HFFc6 (cell line): Measurements from ENCODE around the gene PHTF2. TPM values are rescaled to one million over a fixed set of nuclear protein-coding genes. Genes with fewer than 3 reads are reported as not detected.

ENCODE experiments used
- DNase-seq: peaks from one replicate; pipeline ENCODE4 v3.0.0-alpha.2; 2018
- H3K27ac Mint-ChIP-seq: 2 replicates; pipeline ENCODE4 v1.8.0; 2020; ENCODE audit warnings: mild to moderate bottlenecking, mixed read lengths
- H3K27me3 Mint-ChIP-seq: 2 replicates; pipeline ENCODE4 v1.8.0; 2021; ENCODE audit warnings: mild to moderate bottlenecking, moderate library complexity, mixed read lengths; ENCODE audit not compliant: insufficient read depth
- H3K36me3 Mint-ChIP-seq: 2 replicates; pipeline ENCODE4 v1.8.0; 2021; ENCODE audit warnings: low read depth, mixed read lengths
- H3K4me1 Mint-ChIP-seq: 2 replicates; pipeline ENCODE4 v1.8.0; 2020; ENCODE audit warnings: low read depth, mixed read lengths
- H3K4me3 Mint-ChIP-seq: 2 replicates; pipeline ENCODE4 v1.8.0; 2020; ENCODE audit warnings: mild to moderate bottlenecking, moderate library complexity, mixed read lengths
- H3K9me3 Mint-ChIP-seq: 2 replicates; pipeline ENCODE4 v1.8.0; 2020; ENCODE audit warnings: mild to moderate bottlenecking, mixed read lengths
- total RNA-seq, 6 experiments: library from RNA; stranded (reverse); fragmentation: NEBNext Ultra II Directional; extraction: Animal tissue kit (Norgen Biotek cat#: 25700); gene quantifications; 2 replicates in 1 of 6; 3 replicates in 5 of 6; pipeline ENCODE4 v1.2.3, GENCODE V29; 2021
- TF ChIP-seq, protein P1 (sequence below): fragments of 200-600 bp; sonication (generic); IDR thresholded peaks from 2 replicates; pipeline ENCODE4 v1.5.0; 2021; ENCODE audit warnings: antibody characterized with exemption, mild to moderate bottlenecking

PHTF2 gene
- total RNA-seq, 6 experiments from 2014 or later: 59.8 to 83.2 (median 71.9) TPM

DNA sequence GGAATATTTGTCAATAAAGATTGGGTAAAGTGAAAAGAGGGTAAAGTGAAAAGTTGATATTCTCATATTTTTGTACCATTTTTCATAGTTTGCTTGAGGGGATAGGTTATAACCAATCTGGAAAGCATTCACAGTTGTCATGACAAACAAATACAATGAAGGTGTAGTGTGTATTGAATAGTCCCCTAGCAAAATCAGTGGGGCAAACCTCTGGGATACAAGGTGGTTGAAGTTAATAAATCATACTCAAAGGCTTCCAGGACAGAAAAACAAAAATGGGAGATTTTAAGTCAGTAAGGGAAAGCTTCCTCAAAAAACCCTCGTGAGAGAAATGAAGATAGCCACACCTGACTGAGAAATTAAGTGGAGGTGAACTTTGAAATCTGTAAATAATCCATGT lies 39.4 kb downstream of the PHTF2 start:
- Mint-ChIP-seq H3K4me3 (no peak overlapping the region), H3K27ac (peak overlapping the region; percentile 38; the same call in 1 of the 2 replicates), H3K36me3 (peaks cover 8% of the 10 kb centered on the region; the same call in 1 of the 2 replicates), H3K4me1 (peaks cover 45% of the 10 kb centered on the region), H3K27me3 (no peaks in the 10 kb centered on the region), H3K9me3 (no peaks in the 10 kb centered on the region; the same call in 1 of the 2 replicates)
- TF ChIP-seq, protein P1, sequence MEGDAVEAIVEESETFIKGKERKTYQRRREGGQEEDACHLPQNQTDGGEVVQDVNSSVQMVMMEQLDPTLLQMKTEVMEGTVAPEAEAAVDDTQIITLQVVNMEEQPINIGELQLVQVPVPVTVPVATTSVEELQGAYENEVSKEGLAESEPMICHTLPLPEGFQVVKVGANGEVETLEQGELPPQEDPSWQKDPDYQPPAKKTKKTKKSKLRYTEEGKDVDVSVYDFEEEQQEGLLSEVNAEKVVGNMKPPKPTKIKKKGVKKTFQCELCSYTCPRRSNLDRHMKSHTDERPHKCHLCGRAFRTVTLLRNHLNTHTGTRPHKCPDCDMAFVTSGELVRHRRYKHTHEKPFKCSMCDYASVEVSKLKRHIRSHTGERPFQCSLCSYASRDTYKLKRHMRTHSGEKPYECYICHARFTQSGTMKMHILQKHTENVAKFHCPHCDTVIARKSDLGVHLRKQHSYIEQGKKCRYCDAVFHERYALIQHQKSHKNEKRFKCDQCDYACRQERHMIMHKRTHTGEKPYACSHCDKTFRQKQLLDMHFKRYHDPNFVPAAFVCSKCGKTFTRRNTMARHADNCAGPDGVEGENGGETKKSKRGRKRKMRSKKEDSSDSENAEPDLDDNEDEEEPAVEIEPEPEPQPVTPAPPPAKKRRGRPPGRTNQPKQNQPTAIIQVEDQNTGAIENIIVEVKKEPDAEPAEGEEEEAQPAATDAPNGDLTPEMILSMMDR: no peak
- no peak for DNase-seq

DNA sequence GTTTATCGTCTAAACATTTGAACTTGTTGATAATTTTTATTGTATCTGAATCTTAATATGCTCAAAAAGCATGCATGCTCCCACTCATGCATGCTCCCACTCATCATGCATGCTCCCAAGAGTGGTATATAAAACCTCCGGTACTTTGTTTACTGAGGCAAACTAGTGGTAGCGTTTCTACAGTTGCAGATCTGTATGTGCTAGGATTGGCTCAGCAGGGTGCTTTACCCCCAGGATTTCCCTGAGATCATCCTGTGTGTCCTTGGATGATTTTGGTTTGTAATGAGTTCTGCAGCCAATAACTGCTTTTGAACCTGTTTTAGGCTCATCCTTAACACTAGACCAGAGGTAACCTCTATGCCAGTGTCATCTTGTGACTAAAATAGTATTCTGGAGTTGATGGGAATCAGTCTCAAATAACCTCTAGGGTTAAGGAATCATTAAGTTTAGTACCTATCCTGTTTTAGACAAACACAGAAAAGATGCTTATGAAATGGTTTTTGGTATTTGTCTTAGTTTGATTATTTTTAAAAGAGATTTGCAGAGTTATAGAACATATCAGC lies 40.4 kb downstream of the PHTF2 start:
- Mint-ChIP-seq H3K4me1 (peaks cover 39% of the 10 kb centered on the region), H3K27ac (no peak overlapping the region), H3K9me3 (no peaks in the 10 kb centered on the region; the same call in 1 of the 2 replicates), H3K36me3 (peaks cover 8% of the 10 kb centered on the region; the same call in 1 of the 2 replicates), H3K27me3 (no peaks in the 10 kb centered on the region), H3K4me3 (no peak overlapping the region)
- TF ChIP-seq, protein P1: no peak
- DNase-seq: no peak

DNA sequence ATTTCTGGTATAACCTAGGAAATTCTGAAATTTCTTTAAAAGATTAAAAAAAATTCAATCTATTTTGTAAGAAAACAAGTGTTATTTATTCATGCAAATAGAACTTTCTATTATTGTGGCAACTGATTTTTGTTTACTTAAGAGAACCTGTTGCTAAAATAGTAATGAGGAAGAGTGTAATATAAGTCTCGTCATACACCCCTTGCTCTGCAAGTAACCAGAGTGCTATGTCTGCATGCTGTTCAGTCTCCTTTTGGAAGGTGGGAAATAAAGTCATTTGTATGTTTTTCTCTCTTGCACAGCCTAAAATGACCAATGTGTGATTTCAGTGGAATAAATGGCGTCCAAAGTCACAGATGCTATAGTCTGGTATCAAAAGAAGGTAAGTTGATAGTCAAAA lies 41.3 kb downstream of the PHTF2 start:
- peaks cover 8% of the 10 kb centered on the region; the same call in 1 of the 2 replicates for H3K36me3 Mint-ChIP-seq
- no peak overlapping the region for H3K4me3 Mint-ChIP-seq
- H3K27me3 Mint-ChIP-seq: no peaks in the 10 kb centered on the region
- H3K27ac Mint-ChIP-seq: no peak overlapping the region
- TF ChIP-seq, protein P1: no peak
- no peak for DNase-seq
- H3K4me1 Mint-ChIP-seq: peaks cover 30% of the 10 kb centered on the region
- no peaks in the 10 kb centered on the region; the same call in 1 of the 2 replicates for H3K9me3 Mint-ChIP-seq

DNA sequence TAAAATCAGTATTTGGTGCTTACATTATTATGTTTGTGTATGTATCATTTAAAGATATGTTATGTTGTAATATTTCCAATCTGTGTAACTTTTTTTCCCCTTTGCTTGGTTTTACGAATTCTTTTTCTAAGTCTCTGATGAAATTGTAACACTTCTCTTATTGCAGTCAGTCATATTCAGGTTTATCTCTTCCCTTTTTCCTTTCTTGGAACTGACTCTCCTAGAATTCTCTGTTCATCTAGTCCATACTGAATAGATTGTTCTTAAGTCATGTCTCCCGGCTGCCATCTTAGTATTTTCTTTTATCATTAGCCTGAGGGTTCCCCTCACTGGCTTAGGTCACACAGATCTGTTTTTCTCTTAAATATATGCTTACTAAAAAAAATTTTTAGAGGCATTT lies 44.6 kb downstream of the PHTF2 start:
- DNase-seq: no peak
- Mint-ChIP-seq H3K27ac (no peak overlapping the region), H3K4me3 (no peak overlapping the region), H3K36me3 (peaks cover 5% of the 10 kb centered on the region), H3K27me3 (no peaks in the 10 kb centered on the region), H3K4me1 (peaks cover 28% of the 10 kb centered on the region), H3K9me3 (no peaks in the 10 kb centered on the region)
- TF ChIP-seq, protein P1: no peak

DNA sequence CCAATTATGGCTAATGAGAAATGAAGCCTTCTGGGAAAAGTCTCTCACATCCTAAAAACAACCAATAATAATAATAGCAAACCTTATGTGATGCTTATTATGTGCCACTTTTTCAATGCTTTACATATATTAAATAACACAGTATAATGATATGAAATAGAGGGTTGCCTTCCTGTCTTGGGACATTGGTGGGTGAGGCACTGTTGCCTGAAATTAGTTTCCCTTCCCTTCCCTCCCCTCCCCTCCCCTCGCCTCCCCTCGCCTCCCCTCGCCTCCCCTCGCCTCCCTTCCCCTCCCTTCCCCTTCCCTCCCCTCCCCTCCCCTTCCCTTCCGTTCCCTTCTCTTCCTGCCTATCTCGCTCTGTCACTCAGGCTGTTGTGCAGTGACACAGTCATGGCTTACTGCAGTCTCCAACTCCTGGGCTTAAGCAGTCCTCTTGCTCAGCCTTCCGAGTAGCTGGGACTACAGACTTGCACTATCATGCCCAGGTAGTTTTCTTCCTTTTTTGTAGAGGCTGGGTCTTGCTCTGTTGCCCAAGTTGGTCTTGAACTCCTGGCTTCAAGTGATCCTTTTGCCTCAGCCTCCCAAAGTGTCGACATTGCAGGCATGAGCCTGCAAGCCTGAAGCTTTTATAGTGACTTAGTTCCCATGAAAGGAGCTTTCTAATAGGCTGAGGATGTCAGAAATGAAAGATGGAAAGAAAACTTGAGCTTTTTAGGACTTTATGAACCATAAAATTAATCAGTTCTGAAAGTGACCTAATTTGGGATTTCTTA lies 47.9 kb downstream of the PHTF2 start:
- Mint-ChIP-seq H3K27me3 (no peaks in the 10 kb centered on the region), H3K9me3 (no peaks in the 10 kb centered on the region), H3K27ac (no peak overlapping the region), H3K4me1 (peaks cover 31% of the 10 kb centered on the region), H3K4me3 (no peak overlapping the region), H3K36me3 (peaks cover 25% of the 10 kb centered on the region)
- DNase-seq: no peak
- TF ChIP-seq, protein P1: no peak
